Spinal cord (tissue), 10 donors: Measurements from ENCODE around the gene NEK1. TPM values are rescaled to one million over a fixed set of nuclear protein-coding genes. Genes with fewer than 3 reads are reported as not detected.

ENCODE experiments used
- DNase-seq, 6 donors: peaks; one replicate each; pipeline versions ENCODE4 v3.0.0 to v3.0.0-alpha.2; 2013 to 2015; ENCODE audit warnings: low spot score in 6 of 6, low read depth in 4 of 6
- H3K27ac ChIP-seq: one replicate; pipeline ENCODE4 v1.5.1; 2013; ENCODE audit warnings: low read depth, low read length, control low read depth
- H3K27me3 ChIP-seq: one replicate; pipeline ENCODE4 v1.6.1; 2013; ENCODE audit warnings: low read length; ENCODE audit not compliant: control insufficient read depth, insufficient read depth
- H3K36me3 ChIP-seq: one replicate; pipeline ENCODE4 v1.6.1; 2013; ENCODE audit warnings: low read length; ENCODE audit not compliant: control insufficient read depth, insufficient read depth
- H3K4me1 ChIP-seq: one replicate; pipeline ENCODE4 v1.6.1; 2013; ENCODE audit warnings: low read length; ENCODE audit not compliant: control insufficient read depth, insufficient read depth
- H3K4me3 ChIP-seq: one replicate; pipeline ENCODE4 v1.5.1; 2013; ENCODE audit warnings: low read depth, low read length, control low read depth
- H3K9me3 ChIP-seq: one replicate; pipeline ENCODE4 v1.6.1; 2013; ENCODE audit warnings: low read length; ENCODE audit not compliant: control insufficient read depth, insufficient read depth
- WGBS: methylation state at CpG from one replicate; pipeline ENCODE4 v1.1.5; 2013; ENCODE audit warnings: missing lambda C conversion rate; ENCODE audit not compliant: insufficient coverage; 5-methylcytosine and 5-hydroxymethylcytosine counted together
- long read RNA-seq, 4 donors: transcript quantifications; one replicate each; lab custom pipeline, GENCODE V29; 2026
- polyA plus RNA-seq, 2 donors: library from polyadenylated mRNA; unstranded; fragments of 120-200 nt; gene quantifications; one replicate each; pipeline ENCODE4 v1.2.1, GENCODE V29; 2013; ENCODE audit not compliant: insufficient read length in 2 of 2
- total RNA-seq, 2 donors: library from RNA; depleted of rRNA in 1 of 2; stranded (reverse); fragments of 120-200 nt in 1 of 2; fragments of >200 nt in 1 of 2; gene quantifications; one replicate each; pipeline versions ENCODE4 v1.2.3 to v1.2.4, GENCODE V29; 2013 to 2014
- donor health status: healthy.

The NEK1 gene
- total RNA-seq = 10 to 100 TPM; 25.5 to 42.6 TPM
- 10 to 100 TPM; 24.0 to 30.9 TPM for polyA plus RNA-seq
- long read RNA-seq, donor 1, full-length matches to known transcripts = 1 of 1 reads
- long read RNA-seq, donor 1, partial matches to known transcripts = 0 of 1 reads
- long read RNA-seq, donor 1, other reads (novel, unspliced or antisense) = 0 of 1 reads
- long read RNA-seq, donor 2, partial matches to known transcripts = 19 of 19 reads
- long read RNA-seq, donor 2, other reads (novel, unspliced or antisense) = 0 of 19 reads
- long read RNA-seq, donor 3 = 0 reads
- long read RNA-seq, donor 4 = 0 reads

- H3K27me3 ChIP-seq = no peaks in the 10 kb centered on the region
- H3K9me3 ChIP-seq = no peaks in the 10 kb centered on the region
- H3K4me1 ChIP-seq = peaks cover 6% of the 10 kb centered on the region
- peak; percentile 75 to 97 (median 84) for DNase-seq
- H3K27ac ChIP-seq = peak within 1 kb of the TSS; percentile 88
- H3K4me3 ChIP-seq = peak within 1 kb of the TSS; percentile 63
- H3K36me3 ChIP-seq = no peaks in the 10 kb centered on the region
- WGBS = 0% methylated on average over 47 of the region's 61 CpGs
Observed at GRCh38 chr4:169611991-169612870, at the start of gene NEK1. TSS of gene NEK1 (minus strand) at chr4:169612583. CDS start at chr4:169602630, 9,953 bp downstream.

GRCh38 chr4:169661761-169662160 lies 49.4 kb upstream of the NEK1 start:
- no peak overlapping the region for H3K27ac ChIP-seq
- DNase-seq = peak in 2 of 6 donors; percentile 1 to 18
- WGBS = no CpG with 5 or more reads among the region's 1 CpG
- no peaks in the 10 kb centered on the region for H3K36me3 ChIP-seq
- no peaks in the 10 kb centered on the region for H3K4me1 ChIP-seq
- H3K4me3 ChIP-seq = peak overlapping the region; percentile 70
- H3K9me3 ChIP-seq = no peaks in the 10 kb centered on the region
- no peaks in the 10 kb centered on the region for H3K27me3 ChIP-seq

- H3K4me1 ChIP-seq = no peaks in the 10 kb centered on the region
- H3K27ac ChIP-seq = peak overlapping the region; percentile 96
- H3K27me3 ChIP-seq = no peaks in the 10 kb centered on the region
- peak overlapping the region; percentile 70 for H3K4me3 ChIP-seq
- H3K9me3 ChIP-seq = no peaks in the 10 kb centered on the region
- WGBS = no CpG with 5 or more reads among the region's 3 CpGs
- no peaks in the 10 kb centered on the region for H3K36me3 ChIP-seq
- DNase-seq = peak in 2 of 6 donors; percentile 22 to 43
Observed at GRCh38 chr4:169660929-169661328, 48.5 kb upstream of the NEK1 start.

- 4% methylated on average over 7 of the region's 14 CpGs for WGBS
- H3K36me3 ChIP-seq = no peaks in the 10 kb centered on the region
- DNase-seq = peak; percentile 79 to 98 (median 87)
- peak overlapping the region; percentile 70 for H3K4me3 ChIP-seq
- peak overlapping the region; percentile 96 for H3K27ac ChIP-seq
- no peaks in the 10 kb centered on the region for H3K9me3 ChIP-seq
- H3K27me3 ChIP-seq = no peaks in the 10 kb centered on the region
- H3K4me1 ChIP-seq = no peaks in the 10 kb centered on the region
Observed at GRCh38 chr4:169659716-169660670, 47.6 kb upstream of the NEK1 start.

- DNase-seq = peak in 2 of 6 donors; percentile 36 to 41
- no peaks in the 10 kb centered on the region for H3K9me3 ChIP-seq
- H3K4me3 ChIP-seq = peak overlapping the region; percentile 70
- no peaks in the 10 kb centered on the region for H3K4me1 ChIP-seq
- WGBS = no CpG with 5 or more reads among the region's 6 CpGs
- H3K27ac ChIP-seq = peak overlapping the region; percentile 96
- no peaks in the 10 kb centered on the region for H3K36me3 ChIP-seq
- H3K27me3 ChIP-seq = no peaks in the 10 kb centered on the region
Observed at GRCh38 chr4:169658975-169659715, 46.8 kb upstream of the NEK1 start.

- Histone ChIP-seq H3K4me3 (no peak overlapping the region), H3K27me3 (no peaks in the 10 kb centered on the region), H3K4me1 (no peaks in the 10 kb centered on the region), H3K9me3 (no peaks in the 10 kb centered on the region), H3K36me3 (no peaks in the 10 kb centered on the region), H3K27ac (no peak overlapping the region)
- WGBS = no CpG with 5 or more reads among the region's 2 CpGs
- DNase-seq = no peak
Observed at GRCh38 chr4:169658196-169658595, 45.8 kb upstream of the NEK1 start.

- Histone ChIP-seq H3K27ac (no peak overlapping the region), H3K27me3 (no peaks in the 10 kb centered on the region), H3K4me1 (no peaks in the 10 kb centered on the region), H3K9me3 (no peaks in the 10 kb centered on the region), H3K4me3 (no peak overlapping the region), H3K36me3 (no peaks in the 10 kb centered on the region)
- no CpG with 5 or more reads among the region's 3 CpGs for WGBS
- no peak for DNase-seq
Observed at GRCh38 chr4:169657470-169658107, 45.2 kb upstream of the NEK1 start.

- H3K4me1 ChIP-seq = no peaks in the 10 kb centered on the region
- H3K4me3 ChIP-seq = no peak overlapping the region
- DNase-seq = no peak
- WGBS = no CpG with 5 or more reads among the region's 6 CpGs
- H3K27ac ChIP-seq = no peak overlapping the region
- no peaks in the 10 kb centered on the region for H3K27me3 ChIP-seq
- H3K9me3 ChIP-seq = no peaks in the 10 kb centered on the region
- H3K36me3 ChIP-seq = no peaks in the 10 kb centered on the region
Observed at GRCh38 chr4:169655401-169655800, 43.0 kb upstream of the NEK1 start.
